ENCODE data around the gene ARHGAP28.

ARHGAP28 gene

GRCh38 chr18:6744816-6745455 lies 15.4 kb downstream of the ARHGAP28 start:
- TF ChIP-seq, protein P1, sequence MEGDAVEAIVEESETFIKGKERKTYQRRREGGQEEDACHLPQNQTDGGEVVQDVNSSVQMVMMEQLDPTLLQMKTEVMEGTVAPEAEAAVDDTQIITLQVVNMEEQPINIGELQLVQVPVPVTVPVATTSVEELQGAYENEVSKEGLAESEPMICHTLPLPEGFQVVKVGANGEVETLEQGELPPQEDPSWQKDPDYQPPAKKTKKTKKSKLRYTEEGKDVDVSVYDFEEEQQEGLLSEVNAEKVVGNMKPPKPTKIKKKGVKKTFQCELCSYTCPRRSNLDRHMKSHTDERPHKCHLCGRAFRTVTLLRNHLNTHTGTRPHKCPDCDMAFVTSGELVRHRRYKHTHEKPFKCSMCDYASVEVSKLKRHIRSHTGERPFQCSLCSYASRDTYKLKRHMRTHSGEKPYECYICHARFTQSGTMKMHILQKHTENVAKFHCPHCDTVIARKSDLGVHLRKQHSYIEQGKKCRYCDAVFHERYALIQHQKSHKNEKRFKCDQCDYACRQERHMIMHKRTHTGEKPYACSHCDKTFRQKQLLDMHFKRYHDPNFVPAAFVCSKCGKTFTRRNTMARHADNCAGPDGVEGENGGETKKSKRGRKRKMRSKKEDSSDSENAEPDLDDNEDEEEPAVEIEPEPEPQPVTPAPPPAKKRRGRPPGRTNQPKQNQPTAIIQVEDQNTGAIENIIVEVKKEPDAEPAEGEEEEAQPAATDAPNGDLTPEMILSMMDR (IDR thresholded peaks at IDR 0.05) = no peak

GRCh38 chr18:6745504-6746031 lies 16.1 kb downstream of the ARHGAP28 start:
- Histone ChIP-seq H3K27ac (no peak overlapping the region), H3K4me3 (no peak overlapping the region)
- TF ChIP-seq, protein P1 (IDR thresholded peaks at IDR 0.05) = no peak
- no peak for DNase-seq (ENCODE audit: low spot score)

More at GRCh38 chr18:6744816-6745455, 15.4 kb downstream of the ARHGAP28 start:
- Histone ChIP-seq H3K27ac (no peak overlapping the region), H3K4me3 (no peak overlapping the region)
- no peak for DNase-seq (ENCODE audit: low spot score)

GRCh38 chr18:6746386-6746960 lies 17.0 kb downstream of the ARHGAP28 start:
- TF ChIP-seq, protein P1 (IDR thresholded peaks at IDR 0.05) = no peak
- no peak for DNase-seq (ENCODE audit: low spot score)

DNA sequence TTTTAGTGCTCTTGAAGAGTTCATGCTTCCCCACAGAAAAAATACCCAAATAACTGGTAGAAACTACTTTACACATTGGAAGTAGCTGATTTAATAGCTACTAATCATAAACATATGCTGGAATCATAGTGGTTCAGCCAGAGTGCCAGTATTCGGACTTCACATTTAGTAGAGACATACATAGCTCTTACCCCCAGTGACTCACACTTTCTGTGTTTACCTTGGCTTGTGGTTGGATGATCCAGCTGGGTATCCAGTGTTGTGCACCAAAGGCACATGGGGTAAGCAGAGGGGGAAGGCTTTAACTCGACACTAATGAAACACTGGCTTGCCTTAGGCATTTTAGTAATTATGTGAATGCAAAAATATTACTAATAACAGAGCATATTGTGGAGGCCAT lies 18.1 kb downstream of the ARHGAP28 start:
- DNase-seq (ENCODE audit: low spot score) = no peak
- TF ChIP-seq, protein P1 (IDR thresholded peaks at IDR 0.05) = no peak
- Histone ChIP-seq H3K4me3 (no peak overlapping the region), H3K27ac (no peak overlapping the region)

More at GRCh38 chr18:6746386-6746960, 17.0 kb downstream of the ARHGAP28 start:
- H3K4me3 ChIP-seq = no peak overlapping the region
- H3K27ac ChIP-seq = no peak overlapping the region

DNA sequence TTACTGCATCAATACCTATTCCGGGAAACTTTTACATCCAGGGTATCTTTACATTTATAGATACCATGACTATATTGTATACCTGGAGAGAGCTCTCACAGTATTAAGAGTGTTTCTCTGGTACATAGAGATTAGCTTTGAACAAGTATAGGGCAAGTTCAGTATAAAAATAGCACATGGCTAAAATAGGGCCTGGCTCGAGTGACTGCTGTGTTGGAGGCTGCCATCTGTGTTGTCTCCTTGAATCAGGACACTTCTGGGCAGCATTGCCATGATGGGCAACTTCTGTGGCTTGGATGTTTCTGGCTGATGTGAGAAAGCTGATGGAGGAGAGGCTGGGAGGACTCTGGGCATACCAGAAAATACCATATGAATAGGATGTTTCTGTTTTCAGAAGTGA lies 18.7 kb downstream of the ARHGAP28 start:
- H3K27ac ChIP-seq = no peak overlapping the region
- no peak overlapping the region for H3K4me3 ChIP-seq
- no peak for DNase-seq (ENCODE audit: low spot score)
- TF ChIP-seq, protein P1 (IDR thresholded peaks at IDR 0.05) = no peak

- H3K4me3 ChIP-seq = no peak overlapping the region
- TF ChIP-seq, protein P1 (IDR thresholded peaks at IDR 0.05) = no peak
- H3K27ac ChIP-seq = no peak overlapping the region
- DNase-seq (ENCODE audit: low spot score) = no peak
Observed at GRCh38 chr18:6750411-6750810, 20.9 kb downstream of the ARHGAP28 start.

- Histone ChIP-seq H3K4me3 (no peak overlapping the region), H3K27ac (no peak overlapping the region)
- no peak for DNase-seq (ENCODE audit: low spot score)
- TF ChIP-seq, protein P1 (IDR thresholded peaks at IDR 0.05) = no peak
Observed at GRCh38 chr18:6751222-6751621, 21.7 kb downstream of the ARHGAP28 start.

Measured in coronary artery (tissue), 2 donors.